CD14-positive monocyte (primary cell): Measurements from ENCODE around the gene KNDC1. TPM values are rescaled to one million over a fixed set of nuclear protein-coding genes. Genes with fewer than 3 reads are reported as not detected.
A peak's percentile ranks its signal among the peaks of the same experiment; 100 is the strongest.

Experiments used
- DNase-seq, 3 donors: peaks; one replicate each; pipeline ENCODE4 v3.0.0-alpha.2; 2011 to 2022
- H2AFZ ChIP-seq: 2 replicates; pipeline ENCODE4 v1.6.0; 2012; ENCODE audit warnings: mild to moderate bottlenecking, low read depth, low read length, inconsistent platforms; ENCODE audit not compliant: insufficient read depth, poor library complexity, severe bottlenecking
- H3K27ac ChIP-seq, 2 donors: 1 replicate in 1 of 2; 2 replicates in 1 of 2; pipeline ENCODE4 v1.5.1; 2012 to 2013; ENCODE audit warnings: low read length in 2 of 2, control low read depth in 1 of 2, inconsistent platforms in 1 of 2, low read depth in 1 of 2, mild to moderate bottlenecking in 1 of 2
- H3K27me3 ChIP-seq, 2 donors: one replicate each; pipeline versions ENCODE4 v1.6.0 to v1.6.1; 2011 to 2013; ENCODE audit warnings: low read length in 2 of 2; ENCODE audit not compliant: control insufficient read depth in 2 of 2, insufficient read depth in 2 of 2
- H3K36me3 ChIP-seq, 2 donors: replicated peaks in 1 of 2; 1 replicate in 1 of 2; 2 replicates in 1 of 2; pipeline versions ENCODE4 v1.5.1 to v1.6.1; 2012 to 2013; ENCODE audit warnings: low read length in 2 of 2, control low read depth in 1 of 2, inconsistent platforms in 1 of 2, mild to moderate bottlenecking in 1 of 2; ENCODE audit not compliant: insufficient read depth in 2 of 2, control insufficient read depth in 1 of 2
- H3K4me1 ChIP-seq, 2 donors: 1 replicate in 1 of 2; 2 replicates in 1 of 2; pipeline versions ENCODE4 v1.5.1 to v1.6.1; 2012 to 2013; ENCODE audit warnings: low read length in 2 of 2, control low read depth in 1 of 2, inconsistent platforms in 1 of 2, mild to moderate bottlenecking in 1 of 2, moderate library complexity in 1 of 2; ENCODE audit not compliant: insufficient read depth in 2 of 2, control insufficient read depth in 1 of 2
- H3K4me2 ChIP-seq: replicated peaks from 2 replicates; pipeline ENCODE3; 2012; ENCODE audit warnings: low read length, moderate library complexity, mild to moderate bottlenecking; ENCODE audit not compliant: poor library complexity, severe bottlenecking; ENCODE audit errors: extremely low read depth
- H3K4me3 ChIP-seq, 3 experiments: fragments of 200-600 bp in 1 of 3; sonication (generic) in 1 of 3; replicated peaks in 1 of 3; 1 replicate in 2 of 3; 2 replicates in 1 of 3; pipeline ENCODE4 v1.5.1; 2011 to 2013; ENCODE audit warnings: low read length in 3 of 3, mild to moderate bottlenecking in 3 of 3, control low read depth in 2 of 3, low read depth in 2 of 3, inconsistent platforms in 1 of 3, moderate library complexity in 1 of 3
- H3K79me2 ChIP-seq: 2 replicates; pipeline ENCODE4 v1.6.0; 2012; ENCODE audit warnings: mild to moderate bottlenecking, control low read depth, inconsistent platforms, low read length, moderate library complexity; ENCODE audit not compliant: insufficient read depth
- H3K9ac ChIP-seq: 2 replicates; pipeline ENCODE4 v1.6.0; 2017; ENCODE audit warnings: low read length, mild to moderate bottlenecking; ENCODE audit not compliant: insufficient read depth, poor library complexity, severe bottlenecking
- H3K9me3 ChIP-seq, 2 donors: replicated peaks in 1 of 2; 1 replicate in 1 of 2; 2 replicates in 1 of 2; pipeline versions ENCODE4 v1.5.1 to v1.6.1; 2012 to 2013; ENCODE audit warnings: low read length in 2 of 2, control low read depth in 1 of 2; ENCODE audit not compliant: control insufficient read depth in 1 of 2, insufficient read depth in 1 of 2
- H4K20me1 ChIP-seq: 2 replicates; pipeline ENCODE4 v1.6.0; 2012; ENCODE audit warnings: mild to moderate bottlenecking, low read length, control low read depth, moderate library complexity; ENCODE audit not compliant: insufficient read depth
- H3K27ac Mint-ChIP-seq, 7 donors: one replicate each; pipeline ENCODE4 v1.8.0; 2020; ENCODE audit warnings: mild to moderate bottlenecking in 7 of 7, mixed read lengths in 7 of 7, moderate library complexity in 6 of 7, inconsistent platforms in 2 of 7
- H3K27me3 Mint-ChIP-seq, 3 donors: one replicate each; pipeline ENCODE4 v1.8.0; 2021 to 2022; ENCODE audit warnings: low read depth in 3 of 3, mild to moderate bottlenecking in 3 of 3, mixed read lengths in 3 of 3, moderate library complexity in 3 of 3, inconsistent platforms in 1 of 3
- H3K36me3 Mint-ChIP-seq, 2 donors: one replicate each; pipeline ENCODE4 v1.8.0; 2020; ENCODE audit warnings: mixed read lengths in 2 of 2, inconsistent platforms in 1 of 2, mild to moderate bottlenecking in 1 of 2
- H3K4me1 Mint-ChIP-seq: one replicate; pipeline ENCODE4 v1.8.0; 2020; ENCODE audit warnings: mild to moderate bottlenecking, mixed read lengths
- H3K4me3 Mint-ChIP-seq, 2 donors: one replicate each; pipeline ENCODE4 v1.8.0; 2020; ENCODE audit warnings: mild to moderate bottlenecking in 2 of 2, mixed read lengths in 2 of 2, moderate library complexity in 1 of 2
- H3K9me3 Mint-ChIP-seq, 7 donors: one replicate each; pipeline ENCODE4 v1.8.0; 2020 to 2022; ENCODE audit warnings: mixed read lengths in 7 of 7, mild to moderate bottlenecking in 6 of 7, moderate library complexity in 6 of 7, inconsistent platforms in 2 of 7
- CTCF ChIP-seq: fragments of 200-600 bp; IDR thresholded peaks from one replicate; pipeline ENCODE4 v1.8.0; 2022; ENCODE audit warnings: antibody characterized with exemption, mild to moderate bottlenecking
- WGBS: methylation state at CpG from one replicate; pipeline ENCODE4 v1.1.5; 2013; ENCODE audit warnings: missing lambda C conversion rate; ENCODE audit not compliant: insufficient coverage; 5-methylcytosine and 5-hydroxymethylcytosine counted together
- intact Hi-C, 2 donors: fragments of 100-400 bp; cut with micrococcal nuclease; formaldehyde crosslinking; loops; one replicate each; pipeline versions ENCODE4 v1.15.0 to v1.15.1; 2023
- polyA plus RNA-seq, 3 donors: library from polyadenylated mRNA; depleted of rRNA in 1 of 3; unstranded in 2 of 3; stranded (reverse) in 1 of 3; fragments of 300-500 nt in 2 of 3; fragments of >200 nt in 1 of 3; fragmentation: Illumina TruSeq in 2 of 3; gene quantifications; 1 replicate in 2 of 3; 2 replicates in 1 of 3; pipeline ENCODE4 v1.2.3, GENCODE V29; 2012 to 2021

KNDC1 gene
- polyA plus RNA-seq, 3 donors: 0.22 to 0.80 TPM; not detected in 1

- Mint-ChIP-seq H3K36me3 (no peaks in the 10 kb centered on the region), H3K27ac (peak overlapping the region in 1 of 7 donors; percentile 43), H3K27me3 (peaks cover 14 to 24% (median 18%) of the 10 kb centered on the region in 3 donors), H3K9me3 (peaks cover 4 to 9% (median 5%) of the 10 kb centered on the region in 7 donors), H3K4me1 (peaks cover 6% of the 10 kb centered on the region), H3K4me3 (peak overlapping the region in 1 of 2 donors; percentile 21)
- 94% methylated on average over 19 of the region's 24 CpGs for WGBS
- Histone ChIP-seq H2AFZ (no peak overlapping the region), H3K27me3 (peaks cover 0 to 5% of the 10 kb centered on the region in 2 donors), H3K79me2 (no peaks in the 10 kb centered on the region), H3K36me3 (no peaks in the 10 kb centered on the region), H3K9me3 (no peaks in the 10 kb centered on the region), H3K27ac (no peak overlapping the region), H3K4me2 (no peak overlapping the region), H3K4me3 (no peak overlapping the region), H4K20me1 (no peaks in the 10 kb centered on the region), H3K9ac (no peak overlapping the region), H3K4me1 (no peaks in the 10 kb centered on the region)
- no peak for DNase-seq
- intact Hi-C loops: loop anchor here (5.0 to 10.0 kb wide), 4 partner anchors 92 to 182 kb away; partner anchors contain the start of genes UTF1 (in 1 of the 2) and VENTX (in 1 of the 2)
- no peak for TF ChIP-seq CTCF
Observed at GRCh38 chr10:133142523-133143199, 17.4 kb upstream of the KNDC1 start.

DNA sequence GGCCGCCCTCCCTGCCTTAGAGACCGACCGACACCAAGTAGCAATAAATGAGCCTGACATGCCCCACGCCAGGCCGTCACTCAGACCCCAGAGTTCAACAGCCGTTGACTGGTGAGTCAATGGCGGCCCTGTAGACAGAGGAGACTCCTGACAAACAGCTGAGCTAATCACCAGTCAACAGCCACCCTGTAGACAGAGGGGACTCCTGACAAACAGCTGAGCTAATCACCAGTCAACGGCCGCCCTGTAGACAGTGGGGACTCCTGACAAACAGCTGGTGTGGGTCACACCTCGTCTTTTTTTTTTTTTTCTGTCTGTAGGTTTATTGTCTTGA, 16.9 kb upstream of the KNDC1 start:
- H3K4me3 ChIP-seq: no peak overlapping the region
- H3K9ac ChIP-seq: no peak overlapping the region
- Mint-ChIP-seq H3K27me3 (peaks cover 18 to 28% (median 20%) of the 10 kb centered on the region in 3 donors), H3K4me1 (peaks cover 6% of the 10 kb centered on the region), H3K36me3 (no peaks in the 10 kb centered on the region), H3K4me3 (no peak overlapping the region), H3K27ac (no peak overlapping the region), H3K9me3 (peaks cover 5 to 14% (median 9%) of the 10 kb centered on the region in 7 donors)
- no peak overlapping the region for H2AFZ ChIP-seq
- no peaks in the 10 kb centered on the region for H3K4me1 ChIP-seq
- WGBS: 93% methylated on average over 10 of the region's 10 CpGs
- H3K9me3 ChIP-seq: peaks cover under 1 to 2% of the 10 kb centered on the region in 2 donors
- H3K4me2 ChIP-seq: no peak overlapping the region
- no peak for TF ChIP-seq CTCF
- H4K20me1 ChIP-seq: no peaks in the 10 kb centered on the region
- intact Hi-C loops: loop anchor here (5.0 to 10.0 kb wide), 4 partner anchors 92 to 182 kb away; partner anchors contain the start of genes UTF1 (in 1 of the 2) and VENTX (in 1 of the 2)
- H3K79me2 ChIP-seq: no peaks in the 10 kb centered on the region
- no peak for DNase-seq
- H3K27ac ChIP-seq: no peak overlapping the region
- peaks cover 0 to 5% of the 10 kb centered on the region in 2 donors for H3K27me3 ChIP-seq
- no peaks in the 10 kb centered on the region for H3K36me3 ChIP-seq
